Fibroblast of the conjunctiva (primary cell): ENCODE results near the gene COL17A1.

Experiments used
- DNase-seq: peaks from one replicate; pipeline ENCODE4 v3.0.0-alpha.2; 2010; ENCODE audit warnings: low read depth

The COL17A1 gene

DNA sequence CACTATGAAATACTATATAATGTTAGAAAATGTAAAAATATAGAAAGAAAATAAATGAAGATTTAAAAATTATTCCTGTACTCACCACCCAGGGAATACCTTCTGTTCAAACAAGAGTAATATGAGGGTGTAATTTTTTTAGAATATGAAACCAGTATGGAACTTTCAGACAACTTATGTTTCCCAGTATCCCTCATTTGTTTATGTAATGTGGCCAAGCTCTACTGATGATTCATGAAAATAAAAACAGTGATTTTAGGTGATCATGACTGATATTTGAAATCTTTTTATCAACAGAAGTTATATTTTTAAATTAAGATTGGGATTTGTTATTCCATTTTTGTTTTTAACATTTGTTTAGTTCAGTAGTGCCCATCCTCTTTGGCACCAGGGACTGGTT is 100.0 kb downstream of the COL17A1 start:
- DNase-seq: no peak

GRCh38 chr10:103983367-103983911 is 102.2 kb downstream of the COL17A1 start:
- DNase-seq: no peak

- no peak for DNase-seq
Observed at GRCh38 chr10:103982639-103983038, 103.0 kb downstream of the COL17A1 start.
